ENCODE measurements around the gene SEC11C.

The SEC11C gene

GRCh38 chr18:59145055-59145454 lies 5.4 kb downstream of the SEC11C start:
- no peak for DNase-seq

DNA sequence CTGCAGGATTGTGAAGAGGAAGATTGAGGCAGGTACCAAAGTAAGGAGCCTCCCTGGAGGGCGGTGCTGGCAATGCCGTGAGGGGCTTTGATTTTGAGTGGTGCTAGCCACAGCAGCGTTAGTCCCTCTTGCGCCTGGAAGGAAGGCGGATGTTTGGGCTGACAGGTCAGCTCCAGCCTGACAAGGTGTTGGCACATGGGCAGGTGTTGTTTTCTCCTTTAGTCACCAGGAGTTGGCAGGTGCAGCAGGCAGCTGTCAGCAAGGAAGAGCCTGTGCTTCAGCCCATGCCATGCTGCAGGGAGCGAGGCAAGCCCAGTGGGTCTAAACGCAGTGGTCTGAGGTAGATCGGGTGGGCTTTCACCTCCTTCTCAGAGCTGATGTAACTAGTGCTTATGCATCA lies 8.5 kb downstream of the SEC11C start:
- DNase-seq = no peak

GRCh38 chr18:59149007-59149406 lies 9.3 kb downstream of the SEC11C start:
- no peak for DNase-seq

GRCh38 chr18:59149416-59149815 lies 9.7 kb downstream of the SEC11C start:
- DNase-seq = no peak

DNA sequence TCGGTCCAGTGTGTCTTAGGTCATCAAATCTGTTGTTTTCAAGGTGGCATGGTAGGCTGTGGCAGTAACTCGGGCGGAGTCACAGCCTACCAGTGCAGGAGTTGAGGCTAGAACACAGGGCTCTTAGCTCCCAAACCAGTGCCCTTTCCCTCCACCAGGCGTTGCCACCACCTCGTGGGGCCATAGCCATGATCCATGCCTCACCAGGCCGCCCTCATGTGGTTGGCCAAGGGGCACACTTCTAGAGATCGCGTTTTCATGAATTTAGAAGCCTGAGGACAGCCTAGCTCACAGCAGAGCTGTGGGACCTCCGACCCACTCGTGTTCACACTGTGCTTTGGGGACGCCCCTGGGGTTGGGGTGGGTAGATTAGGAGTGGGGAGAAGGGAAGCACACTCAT lies 10.6 kb downstream of the SEC11C start:
- DNase-seq = no peak

DNA sequence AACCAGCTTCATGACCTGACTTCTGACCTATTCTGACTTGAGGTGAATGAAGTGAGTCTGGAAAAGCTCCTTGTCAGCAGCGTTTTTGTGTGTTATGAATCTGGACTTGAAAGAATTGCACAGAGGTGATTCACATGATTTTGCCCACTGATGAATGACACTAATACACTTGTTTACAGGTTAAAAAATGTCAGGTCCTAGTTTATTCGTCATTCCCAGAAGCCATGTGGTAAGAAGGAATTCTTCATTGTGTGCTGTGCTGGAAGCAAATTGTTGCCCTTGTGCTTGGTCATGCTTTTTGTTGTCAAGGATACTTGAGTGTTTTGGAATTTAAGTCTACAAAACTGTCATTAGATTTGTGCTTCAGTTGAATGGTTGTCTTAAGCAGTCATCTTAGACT lies 15.5 kb downstream of the SEC11C start:
- no peak for DNase-seq

GRCh38 chr18:59156316-59156715 lies 16.6 kb downstream of the SEC11C start:
- no peak for DNase-seq

DNA sequence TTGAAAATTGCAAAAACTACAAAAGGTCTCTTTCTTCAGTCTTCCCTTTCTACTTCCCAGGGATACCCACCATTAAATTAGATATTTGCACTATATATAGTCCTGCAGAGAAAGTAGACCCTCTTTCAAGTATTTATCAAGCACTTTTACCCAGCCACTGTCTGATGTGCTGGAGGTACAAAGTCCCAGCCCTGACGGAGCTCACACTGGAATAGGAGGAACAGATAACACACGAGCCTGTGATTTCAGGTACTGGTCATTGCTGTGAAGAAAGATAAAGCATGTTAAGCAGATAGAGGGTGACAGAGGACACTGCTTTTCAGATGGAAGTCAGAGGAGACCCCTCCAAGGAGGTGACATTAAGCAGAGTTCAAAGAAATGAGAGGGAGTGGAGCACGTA lies 19.6 kb downstream of the SEC11C start:
- DNase-seq = no peak

- DNase-seq = no peak
Observed at GRCh38 chr18:59159986-59160385, 20.3 kb downstream of the SEC11C start.

DNA sequence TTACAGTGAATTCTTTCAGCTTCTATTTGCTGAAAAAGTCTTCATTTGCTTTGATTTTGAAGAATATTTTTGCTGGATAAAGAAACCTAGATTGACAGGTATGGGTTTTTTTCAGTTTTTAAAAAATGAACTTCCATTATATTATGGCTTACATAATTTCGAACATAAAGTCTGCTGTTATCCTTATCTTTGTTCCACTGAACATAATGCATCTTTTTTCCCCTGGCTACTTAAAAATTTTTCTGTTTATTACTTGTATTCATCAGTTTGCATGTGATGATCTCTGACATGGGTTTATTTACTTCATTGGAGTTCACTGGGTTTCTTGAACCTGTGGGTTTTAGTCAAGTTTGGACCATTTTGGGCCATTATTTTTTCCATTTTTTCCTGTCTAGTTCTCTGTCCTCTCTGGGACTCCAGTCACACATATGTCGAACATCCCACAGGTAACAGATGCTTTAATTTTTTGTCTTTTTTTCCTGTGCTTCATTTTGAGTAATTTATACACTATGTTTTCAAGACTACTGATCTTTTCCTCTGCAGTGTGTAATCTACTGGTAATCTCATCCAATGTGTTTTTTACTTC lies 33.1 kb downstream of the SEC11C start:
- peak; percentile 5 for DNase-seq

DNA sequence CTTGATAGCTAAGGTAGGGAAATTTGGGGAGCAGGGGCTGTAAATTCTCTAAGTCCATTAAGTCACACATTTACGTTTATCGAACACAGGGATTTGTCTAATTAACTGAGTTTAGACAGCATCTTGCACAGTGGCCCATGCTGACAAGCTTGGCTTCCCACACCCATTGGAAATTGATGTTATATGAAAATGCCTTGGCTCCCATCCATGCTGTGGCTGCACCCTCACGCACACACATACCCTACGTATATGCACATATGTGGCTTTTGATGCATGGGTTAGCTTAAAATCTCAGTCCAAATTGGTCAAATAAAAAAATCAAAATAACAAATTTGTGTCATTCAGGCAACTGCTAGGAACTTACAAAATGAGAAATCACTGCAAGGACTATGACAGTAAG lies 37.8 kb downstream of the SEC11C start:
- no peak for DNase-seq

DNA sequence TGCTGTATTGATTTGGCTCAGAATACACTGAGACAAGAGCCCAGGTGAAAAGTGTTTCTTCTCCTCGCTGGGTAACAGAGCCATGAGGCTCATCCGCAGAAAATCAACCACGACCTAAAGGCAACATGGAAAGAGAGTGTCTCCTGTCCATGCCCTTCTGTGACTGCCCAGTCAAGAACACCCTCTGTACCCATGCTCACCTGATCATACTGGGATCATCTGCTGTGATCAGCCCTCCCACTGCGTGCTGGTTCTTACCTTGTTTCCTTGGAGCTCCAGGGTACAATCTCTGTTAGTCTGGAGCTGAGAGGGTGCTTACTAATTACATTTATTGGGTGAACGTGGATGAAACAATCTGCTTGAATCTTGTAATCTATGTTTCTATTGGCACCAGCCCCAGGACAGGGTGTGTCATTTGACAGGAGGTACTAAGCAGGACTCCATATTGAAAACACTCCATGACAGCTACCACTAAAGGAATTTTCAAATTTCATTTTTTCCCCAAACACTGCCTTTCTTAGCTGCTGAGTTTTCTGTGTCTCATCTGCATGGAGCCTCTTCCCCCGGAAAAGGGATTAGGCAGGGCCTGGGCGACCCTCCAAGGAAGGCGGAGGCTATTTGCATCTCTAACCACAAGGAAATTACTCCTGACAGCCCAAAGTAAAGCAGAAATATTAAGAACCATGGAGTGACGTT lies 40.6 kb downstream of the SEC11C start:
- no peak for DNase-seq

DNA sequence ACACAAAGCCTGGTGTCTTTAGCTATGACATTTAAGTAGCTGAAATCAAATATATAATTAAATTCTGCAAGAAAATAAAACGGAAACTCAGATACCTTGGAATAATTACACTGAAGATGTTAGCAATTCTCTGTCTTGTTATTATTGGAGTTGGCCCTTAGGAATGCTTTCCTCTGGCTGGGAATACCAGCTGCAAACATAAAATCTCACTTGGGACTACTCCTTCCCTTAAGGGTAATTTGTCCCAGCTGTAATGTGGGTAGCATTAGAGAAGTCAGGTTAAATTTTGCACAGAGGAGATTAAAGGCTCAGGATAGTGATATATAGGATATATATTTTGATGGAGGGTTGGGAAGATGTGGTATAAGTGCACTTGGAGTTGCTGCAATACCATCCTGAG lies 43.0 kb downstream of the SEC11C start:
- DNase-seq = no peak

GRCh38 chr18:59189008-59189407 lies 49.3 kb downstream of the SEC11C start:
- no peak for DNase-seq

- no peak for DNase-seq
Observed at GRCh38 chr18:59189746-59190145, 50.1 kb downstream of the SEC11C start.

DNA sequence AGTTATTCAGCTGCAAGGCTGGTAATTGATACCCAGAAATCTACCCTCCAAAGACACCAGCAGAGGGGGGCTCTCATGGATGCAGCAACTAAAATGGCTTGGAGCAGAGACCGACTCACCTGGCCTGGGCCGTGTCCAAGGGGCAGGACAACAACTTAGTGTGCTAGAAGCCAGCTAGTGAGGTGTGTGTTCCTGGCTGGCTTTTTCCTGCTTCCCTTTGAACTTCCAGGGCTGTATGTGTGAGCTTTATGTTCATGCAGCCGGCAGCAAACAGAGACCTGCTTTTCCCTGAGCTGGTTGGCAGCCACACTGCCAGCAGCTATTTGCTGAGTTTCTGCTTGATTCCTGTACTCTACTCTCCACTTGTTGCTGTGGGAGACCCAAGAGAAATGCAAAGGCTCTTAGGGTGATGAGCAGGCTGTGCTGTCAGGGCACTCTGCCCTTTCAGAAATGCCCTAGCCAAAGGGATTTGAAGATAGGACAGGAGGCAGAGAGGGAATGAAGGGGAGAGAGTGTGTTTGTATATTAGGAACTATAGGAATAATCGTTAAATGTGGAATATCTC lies 56.6 kb downstream of the SEC11C start:
- no peak for DNase-seq

DNA sequence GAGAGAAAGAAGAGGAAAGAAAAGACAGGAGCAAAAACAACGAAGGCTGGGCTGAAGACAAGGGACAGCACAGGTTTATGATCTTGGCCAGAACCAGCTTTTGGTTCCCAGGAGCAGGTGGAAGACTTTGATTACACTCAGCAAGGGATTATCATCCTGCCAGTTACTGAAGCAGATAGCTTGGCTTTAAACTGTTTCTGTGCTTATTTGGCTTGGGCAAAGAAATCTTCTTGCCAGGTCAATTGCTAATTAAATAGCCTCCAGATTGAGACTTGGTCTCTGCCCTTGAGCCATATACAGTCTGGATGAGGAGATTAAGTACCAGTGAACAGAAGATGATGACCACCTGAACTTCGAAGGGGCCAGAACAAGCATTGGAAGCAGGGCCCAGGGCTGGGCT lies 58.0 kb downstream of the SEC11C start:
- no peak for DNase-seq

DNA sequence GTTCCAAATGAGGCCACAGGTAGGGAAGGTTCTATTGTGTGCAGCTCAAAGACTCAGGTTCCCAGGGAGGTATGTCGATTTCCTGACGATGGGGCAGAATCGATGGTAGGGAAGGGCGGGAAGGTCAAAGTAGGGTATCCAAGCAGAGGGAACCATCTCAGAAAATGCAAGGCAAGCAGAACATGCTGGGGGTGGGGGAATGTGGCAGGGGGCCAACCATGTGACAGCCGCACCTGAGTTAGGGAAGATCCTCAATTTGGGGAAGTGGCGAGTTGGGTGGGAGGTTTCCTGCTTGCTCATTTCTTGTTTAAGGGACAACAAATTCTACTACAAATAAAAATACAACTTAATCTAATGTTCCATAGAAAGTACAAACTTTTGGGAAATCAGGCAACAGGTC lies 58.5 kb downstream of the SEC11C start:
- no peak for DNase-seq

GRCh38 chr18:59200787-59201186 lies 61.1 kb downstream of the SEC11C start:
- no peak for DNase-seq

DNA sequence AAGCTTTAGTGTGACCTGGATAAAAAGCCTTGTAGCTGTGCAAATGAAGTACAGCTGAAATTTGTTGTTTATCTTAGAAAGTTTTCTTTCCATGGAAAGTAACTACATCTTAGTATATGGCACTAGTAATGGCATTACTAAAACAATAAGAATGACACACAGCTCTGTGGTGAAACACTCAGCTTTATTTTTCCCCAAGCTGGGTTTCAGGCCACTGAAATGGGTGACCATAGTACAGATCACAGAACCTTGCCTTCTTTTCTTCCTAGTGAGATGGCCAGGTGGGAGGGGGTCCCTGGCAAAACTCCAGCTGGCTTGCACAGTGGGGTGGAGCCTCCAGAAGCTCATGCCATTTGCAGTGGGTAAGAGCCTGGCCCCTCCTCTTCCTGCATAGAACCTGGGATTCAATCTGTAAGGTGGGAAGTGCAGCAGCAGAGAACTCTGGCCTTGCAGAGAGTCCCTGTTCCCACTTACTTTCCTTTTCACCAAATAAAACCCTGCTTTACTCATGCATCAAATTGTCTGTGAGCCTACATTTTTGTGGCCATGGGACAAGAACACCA lies 62.7 kb downstream of the SEC11C start:
- DNase-seq = no peak

- no peak for DNase-seq
Observed at GRCh38 chr18:59207506-59207905, 67.8 kb downstream of the SEC11C start.

Measured in DMS 273 treated with DMSO at 0.1 percent for 48 hours (cell line).